Kidney (tissue), 14 donors: ENCODE results near the gene SLC35A2. TPM values are rescaled to one million over a fixed set of nuclear protein-coding genes. Genes with fewer than 3 reads are reported as not detected.

Experiments used
- DNase-seq, 5 donors: peaks; one replicate each; pipeline ENCODE4 v3.0.0-alpha.2; 2013 to 2020
- FAIRE-seq: peaks from 2 replicates; lab custom pipeline; 2012; peaks lifted over from hg19 to GRCh38; lab: Jason Lieb, UNC
- H3K27ac ChIP-seq, 2 donors: one replicate each; pipeline ENCODE4 v1.7.0; 2013; ENCODE audit warnings: low read depth in 2 of 2, low read length in 2 of 2, inconsistent platforms in 1 of 2
- H3K27me3 ChIP-seq: one replicate; pipeline ENCODE4 v1.7.1; 2013; ENCODE audit warnings: low read length, inconsistent platforms; ENCODE audit not compliant: control insufficient read depth, insufficient read depth
- H3K36me3 ChIP-seq, 3 donors: one replicate each; pipeline versions ENCODE4 v1.7.0 to v1.7.1; 2013; ENCODE audit warnings: low read length in 3 of 3, control low read depth in 1 of 3, inconsistent platforms in 1 of 3; ENCODE audit not compliant: insufficient read depth in 3 of 3, control insufficient read depth in 2 of 3
- H3K4me1 ChIP-seq, 3 donors: one replicate each; pipeline versions ENCODE4 v1.7.0 to v1.7.1; 2013; ENCODE audit warnings: low read length in 3 of 3, inconsistent platforms in 1 of 3, low read depth in 1 of 3; ENCODE audit not compliant: control insufficient read depth in 2 of 3, insufficient read depth in 2 of 3
- H3K4me3 ChIP-seq, 3 donors: one replicate each; pipeline versions ENCODE4 v1.7.0 to v1.8.1; 2013; ENCODE audit warnings: low read length in 3 of 3, control low read depth in 1 of 3, inconsistent platforms in 1 of 3
- H3K9ac ChIP-seq, 3 donors: one replicate each; pipeline versions ENCODE4 v1.7.0 to v1.7.1; 2013; ENCODE audit warnings: low read length in 3 of 3, control low read depth in 1 of 3, inconsistent platforms in 1 of 3
- H3K9me3 ChIP-seq, 3 donors: one replicate each; pipeline versions ENCODE4 v1.7.0 to v1.7.1; 2013; ENCODE audit warnings: low read length in 3 of 3, control low read depth in 1 of 3, inconsistent platforms in 1 of 3; ENCODE audit not compliant: control insufficient read depth in 2 of 3, insufficient read depth in 1 of 3
- intact Hi-C: fragments of 100-400 bp; cut with DNase I; formaldehyde crosslinking; loops from one replicate; pipeline ENCODE4 v1.11.1; 2022
- polyA plus RNA-seq: library from polyadenylated mRNA; stranded (reverse); fragments of 350-450 nt; fragmentation: Illumina TruSeq; extraction: RNeasy Lipid Tissue Mini Kit (QIAGEN cat#74804); gene quantifications from one replicate; pipeline ENCODE4 v1.2.3, GENCODE V29; 2014; ENCODE audit warnings: low read depth, low replicate concordance; ENCODE audit not compliant: insufficient read depth
- total RNA-seq: library from RNA; stranded (reverse); fragmentation: NEBNext Ultra II Directional; extraction: Animal tissue kit (Norgen Biotek cat#: 25700); gene quantifications from one replicate; pipeline ENCODE4 v1.2.1, GENCODE V29; 2021
- TF ChIP-seq, protein P1 (sequence below): IDR thresholded peaks from 3 replicates; pipeline ENCODE4 v1.5.1; 2012; ENCODE audit warnings: mild to moderate bottlenecking, moderate library complexity, borderline replicate concordance; ENCODE audit not compliant: insufficient read depth; ENCODE audit errors: extremely low read depth
- donor health status: control.
- donor health status: control.
- donor health status: control.
- donor health status: control.
- donor health status: control.
- donor health status: DM: yes; HTN: yes; CAD: no.
- donor health status: Normal renal cell carcinoma (clear cell type).

The SLC35A2 gene
- total and polyA plus RNA-seq, 2 donors from 2014 or later: 29.3 to 34.2 TPM

DNA sequence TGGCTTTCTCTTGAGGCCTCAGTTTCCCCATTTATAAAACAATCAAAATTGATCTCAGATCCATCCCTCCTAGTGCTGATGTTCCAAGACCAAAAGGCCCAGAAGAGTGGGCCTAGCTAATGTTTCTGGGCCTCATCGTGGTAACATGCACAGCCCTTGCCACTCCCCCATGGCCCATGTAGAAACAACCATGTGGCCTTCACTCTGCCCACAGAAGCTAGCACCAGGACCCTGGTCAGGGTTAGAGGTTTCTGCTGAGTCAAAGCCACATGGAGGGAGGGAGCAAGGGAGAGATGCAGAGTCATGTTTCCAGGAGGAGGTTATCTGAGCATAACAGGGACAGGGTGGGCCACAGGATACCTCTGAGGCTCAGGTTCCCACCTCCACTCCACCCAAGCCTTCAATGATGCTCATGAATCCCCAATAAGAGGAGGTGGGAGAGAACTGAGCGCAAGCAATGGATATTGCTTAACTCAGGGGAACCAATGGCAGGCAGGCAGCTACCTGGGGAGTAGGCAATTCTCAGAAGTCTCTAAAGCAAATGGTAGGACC lies 29.0 kb upstream of the SLC35A2 start:
- Histone ChIP-seq H3K4me1 (peaks cover 0 to 12% (median 0%) of the 10 kb centered on the region in 3 donors), H3K36me3 (peaks cover 0 to 11% (median 0%) of the 10 kb centered on the region in 3 donors), H3K9me3 (no peaks in the 10 kb centered on the region), H3K9ac (no peak overlapping the region), H3K4me3 (no peak overlapping the region), H3K27me3 (no peaks in the 10 kb centered on the region), H3K27ac (no peak overlapping the region)
- intact Hi-C loops: no loop called here
- DNase-seq: no peak
- TF ChIP-seq, protein P1, sequence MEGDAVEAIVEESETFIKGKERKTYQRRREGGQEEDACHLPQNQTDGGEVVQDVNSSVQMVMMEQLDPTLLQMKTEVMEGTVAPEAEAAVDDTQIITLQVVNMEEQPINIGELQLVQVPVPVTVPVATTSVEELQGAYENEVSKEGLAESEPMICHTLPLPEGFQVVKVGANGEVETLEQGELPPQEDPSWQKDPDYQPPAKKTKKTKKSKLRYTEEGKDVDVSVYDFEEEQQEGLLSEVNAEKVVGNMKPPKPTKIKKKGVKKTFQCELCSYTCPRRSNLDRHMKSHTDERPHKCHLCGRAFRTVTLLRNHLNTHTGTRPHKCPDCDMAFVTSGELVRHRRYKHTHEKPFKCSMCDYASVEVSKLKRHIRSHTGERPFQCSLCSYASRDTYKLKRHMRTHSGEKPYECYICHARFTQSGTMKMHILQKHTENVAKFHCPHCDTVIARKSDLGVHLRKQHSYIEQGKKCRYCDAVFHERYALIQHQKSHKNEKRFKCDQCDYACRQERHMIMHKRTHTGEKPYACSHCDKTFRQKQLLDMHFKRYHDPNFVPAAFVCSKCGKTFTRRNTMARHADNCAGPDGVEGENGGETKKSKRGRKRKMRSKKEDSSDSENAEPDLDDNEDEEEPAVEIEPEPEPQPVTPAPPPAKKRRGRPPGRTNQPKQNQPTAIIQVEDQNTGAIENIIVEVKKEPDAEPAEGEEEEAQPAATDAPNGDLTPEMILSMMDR: no peak
- FAIRE-seq: no peak

DNA sequence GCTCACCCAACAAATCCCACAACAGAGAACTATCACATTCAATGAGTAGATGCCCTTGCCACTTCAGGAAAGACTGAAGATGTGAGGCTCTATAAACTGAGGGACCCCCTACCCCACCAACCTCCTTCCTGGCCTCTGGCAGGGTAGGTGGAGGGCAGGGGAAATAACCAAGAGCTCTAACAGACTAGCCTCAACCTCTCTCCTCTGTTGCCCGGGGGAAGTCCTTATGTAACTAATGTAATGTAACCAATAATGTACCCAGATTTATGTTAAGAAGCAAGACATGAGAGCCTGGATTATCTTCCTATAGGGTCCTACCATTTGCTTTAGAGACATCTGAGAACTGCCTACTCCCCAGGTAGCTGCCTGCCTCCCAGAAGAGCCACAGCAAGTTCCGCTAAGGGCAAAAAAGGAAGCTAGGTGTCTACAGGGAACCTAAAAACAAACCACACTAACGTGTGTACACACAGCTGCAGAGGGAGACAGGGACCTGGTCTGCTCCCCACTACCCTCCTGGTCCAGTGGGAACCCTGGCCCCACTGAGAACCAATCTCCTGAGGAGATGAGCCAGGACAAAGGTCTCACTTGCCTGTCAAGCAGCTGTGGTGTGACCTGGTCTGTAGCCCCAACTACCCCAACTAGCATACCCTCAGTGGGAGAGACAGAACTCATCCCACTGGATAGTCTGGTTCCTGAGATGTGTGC lies 28.2 kb upstream of the SLC35A2 start:
- FAIRE-seq (no peak), DNase-seq (no peak)
- Histone ChIP-seq H3K4me1 (peaks cover 0 to 12% (median 0%) of the 10 kb centered on the region in 3 donors), H3K9me3 (no peaks in the 10 kb centered on the region), H3K27me3 (no peaks in the 10 kb centered on the region), H3K36me3 (peaks cover 0 to 14% (median 0%) of the 10 kb centered on the region in 3 donors), H3K9ac (no peak overlapping the region), H3K27ac (no peak overlapping the region), H3K4me3 (no peak overlapping the region)
- intact Hi-C loops: no loop called here
- TF ChIP-seq, protein P1: no peak

DNA sequence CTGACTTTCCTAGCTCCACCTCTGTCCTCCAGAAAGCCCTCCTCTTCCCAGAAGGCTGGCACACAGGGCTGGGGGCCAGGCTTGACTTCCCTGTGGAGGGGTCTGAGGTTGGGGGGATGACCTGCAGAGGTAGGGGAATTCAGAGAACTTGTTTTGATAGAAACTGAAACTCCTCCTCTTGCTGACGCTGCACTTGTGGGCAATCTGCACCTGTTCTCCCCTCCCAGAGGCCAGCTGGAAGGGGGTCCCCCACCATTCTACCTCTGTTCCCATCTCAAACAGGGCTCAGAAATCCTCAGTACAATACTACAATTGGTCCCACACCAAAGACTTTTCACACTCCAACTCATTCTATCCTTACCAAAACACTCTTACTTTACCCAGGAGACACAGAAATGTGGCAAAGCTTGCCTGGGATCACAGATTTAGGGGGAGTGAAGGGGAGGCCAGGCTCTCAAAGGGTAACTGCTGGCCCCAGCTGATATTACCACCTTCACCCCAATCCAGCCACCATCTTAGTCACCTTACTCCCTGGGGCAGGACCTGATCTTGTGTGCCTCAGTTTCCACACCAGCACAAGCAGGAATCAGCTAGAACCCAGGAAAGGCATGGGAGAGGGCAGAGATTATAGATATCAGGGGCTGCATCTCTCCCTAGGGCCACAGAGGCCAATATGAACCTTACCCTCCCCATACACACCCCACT lies 27.4 kb upstream of the SLC35A2 start:
- no peak overlapping the region for H3K4me3 ChIP-seq
- peaks cover 0 to 22% (median 2%) of the 10 kb centered on the region in 3 donors for H3K36me3 ChIP-seq
- no peak overlapping the region for H3K9ac ChIP-seq
- no peaks in the 10 kb centered on the region for H3K27me3 ChIP-seq
- intact Hi-C loops: no loop called here
- TF ChIP-seq, protein P1: no peak
- FAIRE-seq: no peak
- no peak overlapping the region for H3K27ac ChIP-seq
- peaks cover 0 to 12% (median 0%) of the 10 kb centered on the region in 3 donors for H3K4me1 ChIP-seq
- DNase-seq: no peak
- no peaks in the 10 kb centered on the region for H3K9me3 ChIP-seq
